ENCODE data around the gene ACVR1C.
A peak's percentile ranks its signal among the peaks of the same experiment; 100 is the strongest.

Gene ACVR1C

GRCh38 chr2:157628477-157629415 is at the start of gene ACVR1C:
Gene ACVR1C (minus strand): TSS chr2:157628864. CDS start chr2:157628644, 220 bp downstream.
- DNase-seq (ENCODE audit: low read depth in 2 of 2), result peak in 1 of 2 donors; percentile 39

- no peak for DNase-seq (ENCODE audit: low read depth in 2 of 2)
Observed at GRCh38 chr2:157677941-157678340, 49.3 kb upstream of the ACVR1C start.

GRCh38 chr2:157672129-157672528 is 43.5 kb upstream of the ACVR1C start:
- DNase-seq (ENCODE audit: low read depth in 2 of 2), result no peak

GRCh38 chr2:157662401-157662800 is 33.7 kb upstream of the ACVR1C start:
- no peak for DNase-seq (ENCODE audit: low read depth in 2 of 2)

GRCh38 chr2:157661776-157662175 is 33.1 kb upstream of the ACVR1C start:
- DNase-seq (ENCODE audit: low read depth in 2 of 2), result no peak

GRCh38 chr2:157657858-157658257 is 29.2 kb upstream of the ACVR1C start:
- DNase-seq (ENCODE audit: low read depth in 2 of 2), result no peak

- DNase-seq (ENCODE audit: low read depth in 2 of 2), result no peak
Observed at GRCh38 chr2:157657101-157657500, 28.4 kb upstream of the ACVR1C start.

GRCh38 chr2:157644776-157645175 is 16.1 kb upstream of the ACVR1C start:
- DNase-seq (ENCODE audit: low read depth in 2 of 2), result no peak

GRCh38 chr2:157631861-157632260 is 3.2 kb upstream of the ACVR1C start:
- no peak for DNase-seq (ENCODE audit: low read depth in 2 of 2)

GRCh38 chr2:157627594-157628476 is 829 bp downstream of the ACVR1C start:
- peak in 1 of 2 donors; percentile 29 for DNase-seq (ENCODE audit: low read depth in 2 of 2)

- no peak for DNase-seq (ENCODE audit: low read depth in 2 of 2)
Observed at GRCh38 chr2:157625296-157625695, 3.4 kb downstream of the ACVR1C start.

GRCh38 chr2:157620956-157621355 is 7.7 kb downstream of the ACVR1C start:
- no peak for DNase-seq (ENCODE audit: low read depth in 2 of 2)

GRCh38 chr2:157611726-157612125 is 16.9 kb downstream of the ACVR1C start:
- DNase-seq (ENCODE audit: low read depth in 2 of 2), result no peak

GRCh38 chr2:157611110-157611509 is 17.6 kb downstream of the ACVR1C start:
- DNase-seq (ENCODE audit: low read depth in 2 of 2), result no peak

- no peak for DNase-seq (ENCODE audit: low read depth in 2 of 2)
Observed at GRCh38 chr2:157606534-157606933, 22.1 kb downstream of the ACVR1C start.

- no peak for DNase-seq (ENCODE audit: low read depth in 2 of 2)
Observed at GRCh38 chr2:157603198-157603597, 25.5 kb downstream of the ACVR1C start.

GRCh38 chr2:157601807-157602206 is 26.9 kb downstream of the ACVR1C start:
- DNase-seq (ENCODE audit: low read depth in 2 of 2), result no peak

- DNase-seq (ENCODE audit: low read depth in 2 of 2), result peak; percentile 38 to 43
Observed at GRCh38 chr2:157596992-157597681, 31.5 kb downstream of the ACVR1C start.

- no peak for DNase-seq (ENCODE audit: low read depth in 2 of 2)
Observed at GRCh38 chr2:157593411-157593810, 35.3 kb downstream of the ACVR1C start.

- no peak for DNase-seq (ENCODE audit: low read depth in 2 of 2)
Observed at GRCh38 chr2:157592948-157593347, 35.7 kb downstream of the ACVR1C start.

- DNase-seq (ENCODE audit: low read depth in 2 of 2), result no peak
Observed at GRCh38 chr2:157592374-157592773, 36.3 kb downstream of the ACVR1C start.

GRCh38 chr2:157587576-157587975 is 41.1 kb downstream of the ACVR1C start:
- no peak for DNase-seq (ENCODE audit: low read depth in 2 of 2)
